Neural progenitor cell (in vitro differentiated cells): ENCODE data around the gene ASB2. TPM values are rescaled to one million over a fixed set of nuclear protein-coding genes. Genes with fewer than 3 reads are reported as not detected.

Experiments
- DNase-seq: peaks from one replicate; pipeline ENCODE4 v3.0.0-alpha.2; 2016; ENCODE audit warnings: low spot score
- H2AFZ ChIP-seq: fragments of 200-600 bp; sonication (generic); replicated peaks from 2 replicates; pipeline ENCODE4 v1.6.1; 2016; ENCODE audit warnings: antibody characterized with exemption
- H3F3A ChIP-seq: fragments of 200-600 bp; sonication (generic); 2 replicates; pipeline ENCODE4 v1.6.1; 2016; ENCODE audit warnings: antibody characterized with exemption, low read depth
- H3K27ac ChIP-seq: fragments of 200-600 bp; sonication (generic); 2 replicates; pipeline ENCODE4 v1.5.1; 2016; ENCODE audit warnings: mild to moderate bottlenecking
- H3K27me3 ChIP-seq: fragments of 200-600 bp; sonication (generic); 2 replicates; pipeline ENCODE4 v1.6.1; 2016; ENCODE audit warnings: mild to moderate bottlenecking, moderate library complexity
- H3K36me3 ChIP-seq: fragments of 200-600 bp; sonication (generic); 2 replicates; pipeline ENCODE4 v1.5.1; 2016
- H3K4me1 ChIP-seq: fragments of 200-600 bp; sonication (generic); 2 replicates; pipeline ENCODE4 v1.6.1; 2016; ENCODE audit warnings: mixed run types
- H3K4me2 ChIP-seq: fragments of 200-600 bp; sonication (generic); 2 replicates; pipeline ENCODE4 v1.6.1; 2016
- H3K4me3 ChIP-seq: fragments of 200-600 bp; sonication (generic); 2 replicates; pipeline ENCODE4 v1.5.1; 2016
- H3K79me2 ChIP-seq: fragments of 200-600 bp; sonication (generic); 2 replicates; pipeline ENCODE4 v1.6.1; 2016; ENCODE audit warnings: low read depth
- H3K9ac ChIP-seq: fragments of 200-600 bp; sonication (generic); 2 replicates; pipeline ENCODE4 v1.6.1; 2016
- H3K9me3 ChIP-seq: fragments of 200-600 bp; sonication (generic); 2 replicates; pipeline ENCODE4 v1.5.1; 2016; ENCODE audit warnings: low read depth
- H4K20me1 ChIP-seq: fragments of 200-600 bp; sonication (generic); 2 replicates; pipeline ENCODE4 v1.6.1; 2016; ENCODE audit warnings: low read depth
- H3K27ac Mint-ChIP-seq: 3 replicates; pipeline ENCODE4 v1.8.0; 2021; ENCODE audit warnings: mixed read lengths
- H3K27me3 Mint-ChIP-seq: 2 replicates; pipeline ENCODE4 v1.8.0; 2022; ENCODE audit warnings: low read depth, mild to moderate bottlenecking, inconsistent platforms, moderate library complexity, mixed read lengths; ENCODE audit not compliant: insufficient read depth
- H3K36me3 Mint-ChIP-seq: 3 replicates; pipeline ENCODE4 v1.8.0; 2021; ENCODE audit warnings: mixed read lengths
- H3K4me1 Mint-ChIP-seq: 3 replicates; pipeline ENCODE4 v1.8.0; 2021; ENCODE audit warnings: mixed read lengths
- H3K4me3 Mint-ChIP-seq: 3 replicates; pipeline ENCODE4 v1.8.0; 2021; ENCODE audit warnings: mild to moderate bottlenecking, moderate library complexity, mixed read lengths
- H3K9me3 Mint-ChIP-seq: 3 replicates; pipeline ENCODE4 v1.8.0; 2020; ENCODE audit warnings: mixed read lengths
- CTCF ChIP-seq: fragments of 200-600 bp; sonication (generic); IDR thresholded peaks from 2 replicates; pipeline ENCODE4 v1.5.1; 2017; ENCODE audit warnings: antibody characterized with exemption, mild to moderate bottlenecking
- EZH2 ChIP-seq: fragments of 200-600 bp; sonication (generic); IDR thresholded peaks from 2 replicates; pipeline ENCODE4 v1.6.1; 2017; ENCODE audit warnings: antibody characterized with exemption, mild to moderate bottlenecking, moderate library complexity
- EZH2phosphoT487 ChIP-seq: fragments of 200-600 bp; sonication (generic); IDR thresholded peaks from 2 replicates; pipeline ENCODE4 v1.6.1; 2017; ENCODE audit warnings: antibody characterized with exemption
- total RNA-seq: library from RNA; depleted of rRNA; stranded (reverse); fragments of >200 nt; gene quantifications from 2 replicates; pipeline ENCODE4 v1.2.3, GENCODE V29; 2015; ENCODE audit warnings: low replicate concordance

The ASB2 gene
- total RNA-seq, 1 donor from 2014 or later, result not detected

- Histone ChIP-seq H3K79me2 (no peaks in the 10 kb centered on the region), H3K4me1 (peaks cover 5% of the 10 kb centered on the region), H3K9me3 (no peaks in the 10 kb centered on the region), H3K9ac (no peak overlapping the region), H3K4me2 (no peak overlapping the region), H3K36me3 (no peaks in the 10 kb centered on the region), H3K27me3 (peaks cover 32% of the 10 kb centered on the region), H3F3A (peaks cover 12% of the 10 kb centered on the region), H3K4me3 (no peak overlapping the region), H3K27ac (no peak overlapping the region), H4K20me1 (no peaks in the 10 kb centered on the region), H2AFZ (no peak overlapping the region)
- Mint-ChIP-seq H3K9me3 (no peaks in the 10 kb centered on the region), H3K27me3 (peaks cover 25% of the 10 kb centered on the region), H3K36me3 (no peaks in the 10 kb centered on the region), H3K27ac (no peak overlapping the region), H3K4me3 (no peak overlapping the region), H3K4me1 (peaks cover 40% of the 10 kb centered on the region)
- no peak for DNase-seq
- TF ChIP-seq EZH2 (no peak), CTCF (no peak), EZH2phosphoT487 (no peak)
These were observed 39.4 kb downstream of the ASB2 start for GRCh38 chr14:93936926-93937325.

- Histone ChIP-seq H3K27ac (no peak overlapping the region), H3K4me2 (no peak overlapping the region), H2AFZ (no peak overlapping the region), H4K20me1 (no peaks in the 10 kb centered on the region), H3K4me3 (no peak overlapping the region), H3K27me3 (peaks cover 32% of the 10 kb centered on the region), H3K4me1 (peaks cover 5% of the 10 kb centered on the region), H3K36me3 (no peaks in the 10 kb centered on the region), H3K9ac (no peak overlapping the region), H3K79me2 (no peaks in the 10 kb centered on the region), H3F3A (peaks cover 12% of the 10 kb centered on the region), H3K9me3 (no peaks in the 10 kb centered on the region)
- peaks cover 40% of the 10 kb centered on the region for H3K4me1 Mint-ChIP-seq
- no peaks in the 10 kb centered on the region for H3K36me3 Mint-ChIP-seq
- TF ChIP-seq EZH2phosphoT487 (no peak), CTCF (peak; percentile 77)
- no peaks in the 10 kb centered on the region for H3K9me3 Mint-ChIP-seq
- no peak overlapping the region for H3K4me3 Mint-ChIP-seq
- peaks cover 27% of the 10 kb centered on the region for H3K27me3 Mint-ChIP-seq
- no peak overlapping the region for H3K27ac Mint-ChIP-seq
- DNase-seq, result peak; percentile 83
These were observed 40.1 kb downstream of the ASB2 start for GRCh38 chr14:93936245-93936644.

- Histone ChIP-seq H3K27me3 (peaks cover 32% of the 10 kb centered on the region), H3K36me3 (no peaks in the 10 kb centered on the region), H2AFZ (no peak overlapping the region), H4K20me1 (no peaks in the 10 kb centered on the region), H3K4me3 (no peak overlapping the region), H3K9me3 (no peaks in the 10 kb centered on the region), H3K9ac (no peak overlapping the region), H3F3A (peaks cover 12% of the 10 kb centered on the region), H3K79me2 (no peaks in the 10 kb centered on the region), H3K27ac (no peak overlapping the region), H3K4me1 (peaks cover 5% of the 10 kb centered on the region), H3K4me2 (no peak overlapping the region)
- TF ChIP-seq EZH2phosphoT487, result no peak
- no peak for TF ChIP-seq CTCF
- TF ChIP-seq EZH2, result no peak
- Mint-ChIP-seq H3K36me3 (no peaks in the 10 kb centered on the region), H3K9me3 (no peaks in the 10 kb centered on the region), H3K4me3 (no peak overlapping the region), H3K4me1 (peaks cover 40% of the 10 kb centered on the region), H3K27ac (peak overlapping the region; percentile 50), H3K27me3 (peaks cover 21% of the 10 kb centered on the region)
- no peak for DNase-seq
These were observed 41.2 kb downstream of the ASB2 start for GRCh38 chr14:93935213-93935612.
